HG03025 (cell line): Measurements from ENCODE around the gene MAP3K21.

Experiments used
- ATAC-seq: cut with Tn5 transposase; IDR thresholded peaks from one replicate; pipeline ENCODE4 v1.9.1; 2021; ENCODE audit warnings: mild to moderate bottlenecking, moderate library complexity; ENCODE audit not compliant: unreplicated experiment, low FRiP score

Gene MAP3K21

GRCh38 chr1:233357595-233358397 lies 30.3 kb downstream of the MAP3K21 start:
- no peak for ATAC-seq

- no peak for ATAC-seq
These were observed 31.9 kb downstream of the MAP3K21 start for GRCh38 chr1:233359431-233359830.

GRCh38 chr1:233359905-233360304 lies 32.4 kb downstream of the MAP3K21 start:
- no peak for ATAC-seq

- no peak for ATAC-seq
These were observed 33.1 kb downstream of the MAP3K21 start for GRCh38 chr1:233360525-233361102.

- ATAC-seq = no peak
These were observed 34.4 kb downstream of the MAP3K21 start for GRCh38 chr1:233361876-233362275.

- ATAC-seq = no peak
These were observed 35.2 kb downstream of the MAP3K21 start for GRCh38 chr1:233362743-233363142.

GRCh38 chr1:233364026-233364425 lies 36.5 kb downstream of the MAP3K21 start:
- ATAC-seq = no peak

- ATAC-seq = no peak
These were observed 37.4 kb downstream of the MAP3K21 start for GRCh38 chr1:233364695-233365539.

- ATAC-seq = no peak
These were observed 39.1 kb downstream of the MAP3K21 start for GRCh38 chr1:233366575-233366974.

- ATAC-seq = no peak
These were observed 39.7 kb downstream of the MAP3K21 start for GRCh38 chr1:233367057-233367803.

GRCh38 chr1:233368106-233368788 lies 40.7 kb downstream of the MAP3K21 start:
- no peak for ATAC-seq

GRCh38 chr1:233368789-233369130 lies 41.2 kb downstream of the MAP3K21 start:
- no peak for ATAC-seq

GRCh38 chr1:233372218-233373120 lies 44.9 kb downstream of the MAP3K21 start:
- no peak for ATAC-seq

- no peak for ATAC-seq
These were observed 45.7 kb downstream of the MAP3K21 start for GRCh38 chr1:233373226-233373625.

GRCh38 chr1:233375653-233376052 lies 48.1 kb downstream of the MAP3K21 start:
- ATAC-seq = no peak

GRCh38 chr1:233376382-233377110 lies 49.0 kb downstream of the MAP3K21 start:
- ATAC-seq = no peak

- peak; percentile 91 for ATAC-seq
These were observed 52.4 kb downstream of the MAP3K21 start for GRCh38 chr1:233379869-233380438.

GRCh38 chr1:233381806-233382205 lies 54.3 kb downstream of the MAP3K21 start:
- no peak for ATAC-seq
